HepG2 (cell line): ENCODE measurements around the gene NEURL3.

Experiments used
- ATF2 ChIP-seq: sonication (generic); formaldehyde crosslinking; IDR thresholded peaks from 2 replicates; pipeline ENCODE4 v1.4.0; 2020; ENCODE audit warnings: missing genetic modification reagents
- CREB1 ChIP-seq, 2 experiments: fragments of 450-650 bp in 1 of 2; IDR thresholded peaks; 2 replicates each; pipeline ENCODE4 v1.6.1; 2016 to 2017; ENCODE audit warnings: control low read depth in 1 of 2, mild to moderate bottlenecking in 1 of 2, missing compliant biosample characterization in 1 of 2, missing genetic modification characterization in 1 of 2
- HBP1 ChIP-seq: IDR thresholded peaks from 2 replicates; pipeline ENCODE4 v1.6.1; 2016; ENCODE audit warnings: low read depth, control low read depth
- HOXA7 ChIP-seq: sonication (generic); formaldehyde crosslinking; IDR thresholded peaks from 2 replicates; pipeline ENCODE4 v1.8.1; 2022; ENCODE audit warnings: mild to moderate bottlenecking, missing genetic modification reagents, moderate library complexity
- ISX ChIP-seq: sonication (generic); formaldehyde crosslinking; conservative IDR thresholded peaks from 2 replicates; pipeline ENCODE4 v1.5.0; 2020; ENCODE audit warnings: missing genetic modification reagents
- KLF13 ChIP-seq: sonication (generic); formaldehyde crosslinking; IDR thresholded peaks from 2 replicates; pipeline ENCODE4 v1.4.0; 2020; ENCODE audit warnings: mild to moderate bottlenecking, missing genetic modification reagents
- SIN3A ChIP-seq: IDR thresholded peaks from 2 replicates; pipeline ENCODE4 v1.6.1; 2011; ENCODE audit warnings: low read depth, mild to moderate bottlenecking, control low read depth, low read length, borderline replicate concordance
- SP4 ChIP-seq: sonication (generic); formaldehyde crosslinking; IDR thresholded peaks from 2 replicates; pipeline ENCODE4 v1.8.1; 2023; ENCODE audit warnings: mild to moderate bottlenecking, missing genetic modification reagents
- ZNF318 ChIP-seq: sonication (generic); formaldehyde crosslinking; IDR thresholded peaks from 2 replicates; pipeline ENCODE4 v1.4.0; 2020; ENCODE audit warnings: mild to moderate bottlenecking, missing genetic modification reagents
- ZNF580 ChIP-seq: IDR thresholded peaks from 2 replicates; pipeline ENCODE4 v1.6.1; 2016; ENCODE audit warnings: low read depth, borderline replicate concordance
- ZNF704 ChIP-seq: sonication (generic); formaldehyde crosslinking; IDR thresholded peaks from 2 replicates; pipeline ENCODE4 v1.8.1; 2023; ENCODE audit warnings: mild to moderate bottlenecking, inconsistent platforms, moderate library complexity, missing genetic modification reagents, borderline replicate concordance

- TF ChIP-seq CREB1 (IDR thresholded peaks at IDR 0.05) (no peak), CREB1 (CRISPR knock-in tag; IDR thresholded peaks at IDR 0.05) (no peak), KLF13 (no peak), ZNF318 (CRISPR knock-in tag) (no peak), ZNF704 (CRISPR knock-in tag) (no peak), ISX (no peak), SIN3A (no peak), ZNF580 (CRISPR knock-in tag) (no peak), HBP1 (no peak), ATF2 (CRISPR knock-in tag) (no peak), HOXA7 (CRISPR knock-in tag) (no peak), SP4 (no peak)
These were observed 1.7 kb upstream of the NEURL3 start for GRCh38 chr2:96506907-96507240.
